ENCODE data around the gene SLC48A1. TPM values are rescaled to one million over a fixed set of nuclear protein-coding genes. Genes with fewer than 3 reads are reported as not detected.

The SLC48A1 gene
- total and polyA plus RNA-seq, 10 of the 15 experiments (the other 5 are each of a cell fraction or from before 2014, with no cell fraction given) = 1.1 to 4.9 (median 1.9) TPM

DNA sequence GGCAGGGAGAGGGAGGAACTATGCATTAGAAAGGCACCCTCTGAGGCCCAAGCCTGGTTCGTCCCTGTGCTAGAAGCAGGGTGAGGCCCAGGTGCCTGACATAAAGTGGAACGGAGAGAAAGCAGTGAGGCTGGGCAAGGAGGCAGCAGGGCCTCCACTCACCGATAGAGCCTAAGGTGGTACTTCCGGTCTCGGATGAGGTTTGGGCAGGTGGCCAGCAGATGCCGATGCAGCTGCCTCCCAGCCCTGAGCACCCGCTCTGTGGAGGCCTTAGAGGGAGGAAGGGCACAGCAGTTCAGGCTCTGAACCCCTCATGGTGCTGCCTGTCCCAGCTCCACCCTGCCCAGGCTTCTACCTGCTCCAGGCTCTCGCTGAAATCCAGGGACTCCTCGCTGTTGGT is 21.5 kb upstream of the SLC48A1 start:
- DNase-seq (ENCODE audit: low read depth, low spot score) (no peak), ATAC-seq (no peak), FAIRE-seq (no peak)
- ChIA-PET RAD21 (ENCODE audit: unreplicated experiment) (interaction anchor here (12.6 kb wide), 1 partner anchor 9 kb away, joined by 237 read pairs; no protein-coding TSS in a partner anchor), SMC1A (ENCODE audit: uncharacterized antibody, unreplicated experiment) (interaction anchor here (0.6 to 10.3 kb wide), 2 partner anchors 9 to 17 kb away, joined by 3 to 97 read pairs; no protein-coding TSS in a partner anchor), POLR2A (no interaction called here), CTCF (interaction anchor here (9.4 to 14.5 kb wide), 2 partner anchors 8 to 17 kb away, joined by 166 to 507 read pairs; partner anchors contain the start of gene SLC48A1)
- TF ChIP-seq MTA3 (IDR thresholded peaks at IDR 0.05; ENCODE audit: borderline replicate concordance, low read length) = no peak
- no peak for TF ChIP-seq GATAD2B (conservative IDR thresholded peaks at IDR 0.05; ENCODE audit: low read depth)
- TF ChIP-seq TCF3 (IDR thresholded peaks at IDR 0.05; ENCODE audit: borderline replicate concordance, insufficient read depth, low read depth, low read length) = no peak
- TF ChIP-seq JUNB (IDR thresholded peaks at IDR 0.05) = no peak
- H3K9me3 ChIP-seq (replicated peaks; ENCODE audit: control insufficient read depth, insufficient read depth, low read length) = no peaks in the 10 kb centered on the region
- in situ Hi-C loops (cut with MboI) (no loop called here), intact Hi-C loops (cut with micrococcal nuclease; ENCODE audit: unreplicated experiment) (no loop called here)
- H3K27ac ChIP-seq (ENCODE audit: control insufficient read depth, insufficient read depth) = no peak overlapping the region
- no peak overlapping the region for H3K4me3 ChIP-seq
- no peak overlapping the region for H2AFZ ChIP-seq (ENCODE audit: control insufficient read depth, low read depth, low read length)
- WGBS (ENCODE audit: insufficient coverage, insufficient replicate concordance, low lambda C conversion rate, missing lambda C conversion rate) = 78% methylated on average over 9 of the region's 9 CpGs
- no peaks in the 10 kb centered on the region for H4K20me1 ChIP-seq (ENCODE audit: control insufficient read depth, insufficient read depth)
- no peak overlapping the region for H3K4me2 ChIP-seq (ENCODE audit: control insufficient read depth, insufficient read depth)
- BruUV-seq (replicated peaks) = no TSS peak
- H3K27me3 ChIP-seq (replicated peaks in 1 of 2; ENCODE audit: control insufficient read depth in 2 of 2, insufficient read depth in 2 of 2, low read length in 1 of 2) = no peaks in the 10 kb centered on the region
- H3K4me1 ChIP-seq (ENCODE audit: control insufficient read depth, insufficient read depth, low read length) = peaks cover 36% of the 10 kb centered on the region
- H3K36me3 ChIP-seq (ENCODE audit: control insufficient read depth in 2 of 2, insufficient read depth in 2 of 2, low read length in 1 of 2) = no peaks in the 10 kb centered on the region
- no peak overlapping the region for H3K9ac ChIP-seq (ENCODE audit: control insufficient read depth, insufficient read depth, low read length)
- H3K79me2 ChIP-seq (ENCODE audit: control insufficient read depth, insufficient read depth, low read length) = no peaks in the 10 kb centered on the region

DNA sequence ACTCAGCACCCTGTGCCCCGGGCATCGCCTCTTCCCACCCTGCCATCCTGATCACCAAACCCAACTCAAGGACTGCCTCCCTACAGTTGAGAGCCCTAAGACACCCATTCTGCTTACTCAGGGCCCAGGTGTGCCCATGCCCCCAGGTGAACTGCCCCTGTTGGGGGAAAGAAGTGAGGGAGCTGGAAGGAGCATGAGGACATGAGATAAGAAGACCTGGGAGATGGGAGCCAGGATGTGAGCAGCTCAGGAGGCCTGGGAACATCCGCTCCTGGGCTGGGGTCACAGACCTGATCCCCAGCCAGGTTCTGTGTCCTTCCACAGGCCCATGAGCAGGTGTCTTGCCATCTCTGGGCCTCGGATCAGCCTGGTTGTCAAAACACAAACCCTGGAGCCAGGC is 20.9 kb upstream of the SLC48A1 start:
- DNase-seq (ENCODE audit: low read depth, low spot score) = no peak
- H2AFZ ChIP-seq (ENCODE audit: control insufficient read depth, low read depth, low read length) = no peak overlapping the region
- ChIA-PET POLR2A (no interaction called here), SMC1A (ENCODE audit: uncharacterized antibody, unreplicated experiment) (interaction anchor here (10.3 to 12.2 kb wide), 2 partner anchors 8 to 16 kb away, joined by 97 to 277 read pairs; no protein-coding TSS in a partner anchor), CTCF (interaction anchor here (9.4 to 14.5 kb wide), 3 partner anchors 8 to 36 kb away, joined by 86 to 507 read pairs (median 166); partner anchors contain the start of gene SLC48A1), RAD21 (ENCODE audit: unreplicated experiment) (interaction anchor here (12.6 kb wide), 1 partner anchor 10 kb away, joined by 237 read pairs; no protein-coding TSS in a partner anchor)
- H3K9ac ChIP-seq (ENCODE audit: control insufficient read depth, insufficient read depth, low read length) = no peak overlapping the region
- in situ Hi-C loops (cut with MboI) = no loop called here
- BruUV-seq (replicated peaks) = no TSS peak
- H3K27me3 ChIP-seq (replicated peaks in 1 of 2; ENCODE audit: control insufficient read depth in 2 of 2, insufficient read depth in 2 of 2, low read length in 1 of 2) = no peaks in the 10 kb centered on the region
- no peak overlapping the region for H3K27ac ChIP-seq (ENCODE audit: control insufficient read depth, insufficient read depth)
- no peaks in the 10 kb centered on the region for H3K9me3 ChIP-seq (replicated peaks; ENCODE audit: control insufficient read depth, insufficient read depth, low read length)
- H3K4me3 ChIP-seq = no peak overlapping the region
- no peaks in the 10 kb centered on the region for H3K79me2 ChIP-seq (ENCODE audit: control insufficient read depth, insufficient read depth, low read length)
- no peaks in the 10 kb centered on the region for H3K36me3 ChIP-seq (ENCODE audit: control insufficient read depth in 2 of 2, insufficient read depth in 2 of 2, low read length in 1 of 2)
- H3K4me2 ChIP-seq (ENCODE audit: control insufficient read depth, insufficient read depth) = no peak overlapping the region
- H3K4me1 ChIP-seq (ENCODE audit: control insufficient read depth, insufficient read depth, low read length) = peaks cover 37% of the 10 kb centered on the region
- WGBS (ENCODE audit: insufficient coverage, insufficient replicate concordance, low lambda C conversion rate, missing lambda C conversion rate) = 82% methylated on average over 4 of the region's 4 CpGs
- no peak for FAIRE-seq
- H4K20me1 ChIP-seq (ENCODE audit: control insufficient read depth, insufficient read depth) = no peaks in the 10 kb centered on the region
- intact Hi-C loops (cut with micrococcal nuclease; ENCODE audit: unreplicated experiment) = no loop called here
- ATAC-seq = no peak
- TF ChIP-seq, protein P1, sequence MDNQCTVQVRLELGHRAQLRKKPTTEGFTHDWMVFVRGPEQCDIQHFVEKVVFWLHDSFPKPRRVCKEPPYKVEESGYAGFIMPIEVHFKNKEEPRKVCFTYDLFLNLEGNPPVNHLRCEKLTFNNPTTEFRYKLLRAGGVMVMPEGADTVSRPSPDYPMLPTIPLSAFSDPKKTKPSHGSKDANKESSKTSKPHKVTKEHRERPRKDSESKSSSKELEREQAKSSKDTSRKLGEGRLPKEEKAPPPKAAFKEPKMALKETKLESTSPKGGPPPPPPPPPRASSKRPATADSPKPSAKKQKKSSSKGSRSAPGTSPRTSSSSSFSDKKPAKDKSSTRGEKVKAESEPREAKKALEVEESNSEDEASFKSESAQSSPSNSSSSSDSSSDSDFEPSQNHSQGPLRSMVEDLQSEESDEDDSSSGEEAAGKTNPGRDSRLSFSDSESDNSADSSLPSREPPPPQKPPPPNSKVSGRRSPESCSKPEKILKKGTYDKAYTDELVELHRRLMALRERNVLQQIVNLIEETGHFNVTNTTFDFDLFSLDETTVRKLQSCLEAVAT (IDR thresholded peaks at IDR 0.05) = no peak
- TF ChIP-seq IKZF2 (IDR thresholded peaks at IDR 0.05) (no peak), ASH2L (IDR thresholded peaks at IDR 0.05; ENCODE audit: borderline replicate concordance, low read depth) (no peak), ZNF217 (IDR thresholded peaks at IDR 0.05) (no peak), ETV6 (conservative IDR thresholded peaks at IDR 0.05 in 1 of 2, IDR thresholded peaks at IDR 0.05 in 1 of 2; ENCODE audit: borderline replicate concordance in 1 of 2, low read depth in 1 of 2) (no peak), NR2C1 (IDR thresholded peaks at IDR 0.05) (no peak), PAX5 (IDR thresholded peaks at IDR 0.05; ENCODE audit: borderline replicate concordance, low read depth, low read length) (no peak), STAT3 (IDR thresholded peaks at IDR 0.05; ENCODE audit: low read depth, low read length) (no peak)
- TF ChIP-seq, protein P2, sequence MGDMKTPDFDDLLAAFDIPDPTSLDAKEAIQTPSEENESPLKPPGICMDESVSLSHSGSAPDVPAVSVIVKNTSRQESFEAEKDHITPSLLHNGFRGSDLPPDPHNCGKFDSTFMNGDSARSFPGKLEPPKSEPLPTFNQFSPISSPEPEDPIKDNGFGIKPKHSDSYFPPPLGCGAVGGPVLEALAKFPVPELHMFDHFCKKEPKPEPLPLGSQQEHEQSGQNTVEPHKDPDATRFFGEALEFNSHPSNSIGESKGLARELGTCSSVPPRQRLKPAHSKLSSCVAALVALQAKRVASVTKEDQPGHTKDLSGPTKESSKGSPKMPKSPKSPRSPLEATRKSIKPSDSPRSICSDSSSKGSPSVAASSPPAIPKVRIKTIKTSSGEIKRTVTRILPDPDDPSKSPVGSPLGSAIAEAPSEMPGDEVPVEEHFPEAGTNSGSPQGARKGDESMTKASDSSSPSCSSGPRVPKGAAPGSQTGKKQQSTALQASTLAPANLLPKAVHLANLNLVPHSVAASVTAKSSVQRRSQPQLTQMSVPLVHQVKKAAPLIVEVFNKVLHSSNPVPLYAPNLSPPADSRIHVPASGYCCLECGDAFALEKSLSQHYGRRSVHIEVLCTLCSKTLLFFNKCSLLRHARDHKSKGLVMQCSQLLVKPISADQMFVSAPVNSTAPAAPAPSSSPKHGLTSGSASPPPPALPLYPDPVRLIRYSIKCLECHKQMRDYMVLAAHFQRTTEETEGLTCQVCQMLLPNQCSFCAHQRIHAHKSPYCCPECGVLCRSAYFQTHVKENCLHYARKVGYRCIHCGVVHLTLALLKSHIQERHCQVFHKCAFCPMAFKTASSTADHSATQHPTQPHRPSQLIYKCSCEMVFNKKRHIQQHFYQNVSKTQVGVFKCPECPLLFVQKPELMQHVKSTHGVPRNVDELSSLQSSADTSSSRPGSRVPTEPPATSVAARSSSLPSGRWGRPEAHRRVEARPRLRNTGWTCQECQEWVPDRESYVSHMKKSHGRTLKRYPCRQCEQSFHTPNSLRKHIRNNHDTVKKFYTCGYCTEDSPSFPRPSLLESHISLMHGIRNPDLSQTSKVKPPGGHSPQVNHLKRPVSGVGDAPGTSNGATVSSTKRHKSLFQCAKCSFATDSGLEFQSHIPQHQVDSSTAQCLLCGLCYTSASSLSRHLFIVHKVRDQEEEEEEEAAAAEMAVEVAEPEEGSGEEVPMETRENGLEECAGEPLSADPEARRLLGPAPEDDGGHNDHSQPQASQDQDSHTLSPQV (IDR thresholded peaks at IDR 0.05) = no peak
